Astrocyte of the spinal cord (primary cell): ENCODE measurements around the gene ATP7B.
A peak's percentile ranks its signal among the peaks of the same experiment; 100 is the strongest.

ENCODE experiments used
- DNase-seq: peaks from one replicate; pipeline ENCODE4 v3.0.0; 2011; ENCODE audit warnings: low read depth, low spot score
- H3K4me3 ChIP-seq: 2 replicates; pipeline ENCODE4 v1.5.1; 2011; ENCODE audit warnings: low read depth, mild to moderate bottlenecking, low read length, moderate library complexity
- CTCF ChIP-seq: IDR thresholded peaks from 2 replicates; pipeline ENCODE4 v1.5.1; 2012; ENCODE audit warnings: low read depth, mild to moderate bottlenecking, low read length, inconsistent platforms
- in situ Hi-C: cut with HindIII; loops from 2 replicates; pipeline ENCODE4 v1.10.0; 2017; ENCODE audit warnings: low sequenced_read_pairs

The ATP7B gene

GRCh38 chr13:51955816-51956603, 55.2 kb downstream of the ATP7B start:
- H3K4me3 ChIP-seq: no peak overlapping the region
- in situ Hi-C loops: no loop called here
- no peak for DNase-seq
- TF ChIP-seq CTCF: no peak

- TF ChIP-seq CTCF: no peak
- DNase-seq: peak; percentile 7
- no peak overlapping the region for H3K4me3 ChIP-seq
- in situ Hi-C loops: no loop called here
Measured at GRCh38 chr13:51955281-51955771, 55.9 kb downstream of the ATP7B start.

- TF ChIP-seq CTCF: no peak
- DNase-seq: no peak
- no peak overlapping the region for H3K4me3 ChIP-seq
- in situ Hi-C loops: no loop called here
Measured at GRCh38 chr13:51953347-51954195, 57.7 kb downstream of the ATP7B start.

GRCh38 chr13:51950722-51951121, 60.5 kb downstream of the ATP7B start:
- in situ Hi-C loops: no loop called here
- no peak for DNase-seq
- H3K4me3 ChIP-seq: no peak overlapping the region
- no peak for TF ChIP-seq CTCF

- no peak for TF ChIP-seq CTCF
- H3K4me3 ChIP-seq: no peak overlapping the region
- no peak for DNase-seq
- in situ Hi-C loops: no loop called here
Measured at GRCh38 chr13:51946163-51946669, 65.0 kb downstream of the ATP7B start.

GRCh38 chr13:51945149-51945548, 66.1 kb downstream of the ATP7B start:
- no peak for DNase-seq
- no peak for TF ChIP-seq CTCF
- in situ Hi-C loops: no loop called here

More at GRCh38 chr13:51945149-51945548, 66.1 kb downstream of the ATP7B start:
- no peak overlapping the region for H3K4me3 ChIP-seq
